K562 (cell line): ENCODE results near the gene PAFAH1B2. TPM values are rescaled to one million over a fixed set of nuclear protein-coding genes. Genes with fewer than 3 reads are reported as not detected.

Experiments used
- ATF6 ChIP-seq: sonication (generic); formaldehyde crosslinking; IDR thresholded peaks from 2 replicates; pipeline ENCODE4 v1.4.0; 2020; ENCODE audit warnings: mild to moderate bottlenecking, missing genetic modification reagents
- POLR3G ChIP-seq: IDR thresholded peaks from 2 replicates; pipeline ENCODE4 v1.6.1; 2011; ENCODE audit not compliant: insufficient read length, insufficient replicate concordance; ENCODE audit errors: extremely low read depth
- RBM14 ChIP-seq: fragments of 200-400 bp; formaldehyde crosslinking; IDR thresholded peaks from 2 replicates; pipeline ENCODE4 v1.6.1; 2018; ENCODE audit warnings: low read depth, mild to moderate bottlenecking, low read length, moderate library complexity, borderline replicate concordance; ENCODE audit not compliant: insufficient read depth
- THRB ChIP-seq: fragments of 450-650 bp; formaldehyde crosslinking; conservative IDR thresholded peaks from 2 replicates; pipeline ENCODE4 v1.4.0; 2022; ENCODE audit warnings: mild to moderate bottlenecking, missing genetic modification characterization
- ZNF696 ChIP-seq: fragments of 250-450 bp; sonication (Bioruptor Pico); conservative IDR thresholded peaks from 2 replicates; pipeline ENCODE4 v1.4.0; 2020; ENCODE audit warnings: mild to moderate bottlenecking, moderate library complexity
- polyA plus RNA-seq, 8 experiments: library from polyadenylated mRNA; depleted of rRNA in 4 of 8; stranded (reverse) in 5 of 8; unstranded in 3 of 8; fragments of >200 nt; fragmentation: Nextera tagmentation in 2 of 8; fragmentation: Illumina TruSeq in 1 of 8; extraction: Ambion mirVana in 2 of 8; extraction: Trizol in 1 of 8; gene quantifications; 2 replicates each; pipeline versions ENCODE4 v1.2.1 to v1.2.3, GENCODE V29; 2011 to 2014; ENCODE audit warnings: inconsistent platforms in 1 of 8, missing spikeins in 1 of 8
- total RNA-seq, 7 experiments: library from RNA; depleted of rRNA in 6 of 7; stranded (reverse); fragments of >200 nt in 6 of 7; fragmentation: Illumina TruSeq in 2 of 7; extraction: Trizol in 2 of 7; gene quantifications; 2 replicates each; pipeline versions ENCODE4 v1.2.1 to v1.2.3, GENCODE V29; 2011 to 2021; ENCODE audit warnings: low replicate concordance in 1 of 7

The PAFAH1B2 gene
- total and polyA plus RNA-seq, 9 of the 15 experiments (the other 6 are each of a cell fraction or from before 2014, with no cell fraction given), result 27.8 to 94.7 (median 64.9) TPM

DNA sequence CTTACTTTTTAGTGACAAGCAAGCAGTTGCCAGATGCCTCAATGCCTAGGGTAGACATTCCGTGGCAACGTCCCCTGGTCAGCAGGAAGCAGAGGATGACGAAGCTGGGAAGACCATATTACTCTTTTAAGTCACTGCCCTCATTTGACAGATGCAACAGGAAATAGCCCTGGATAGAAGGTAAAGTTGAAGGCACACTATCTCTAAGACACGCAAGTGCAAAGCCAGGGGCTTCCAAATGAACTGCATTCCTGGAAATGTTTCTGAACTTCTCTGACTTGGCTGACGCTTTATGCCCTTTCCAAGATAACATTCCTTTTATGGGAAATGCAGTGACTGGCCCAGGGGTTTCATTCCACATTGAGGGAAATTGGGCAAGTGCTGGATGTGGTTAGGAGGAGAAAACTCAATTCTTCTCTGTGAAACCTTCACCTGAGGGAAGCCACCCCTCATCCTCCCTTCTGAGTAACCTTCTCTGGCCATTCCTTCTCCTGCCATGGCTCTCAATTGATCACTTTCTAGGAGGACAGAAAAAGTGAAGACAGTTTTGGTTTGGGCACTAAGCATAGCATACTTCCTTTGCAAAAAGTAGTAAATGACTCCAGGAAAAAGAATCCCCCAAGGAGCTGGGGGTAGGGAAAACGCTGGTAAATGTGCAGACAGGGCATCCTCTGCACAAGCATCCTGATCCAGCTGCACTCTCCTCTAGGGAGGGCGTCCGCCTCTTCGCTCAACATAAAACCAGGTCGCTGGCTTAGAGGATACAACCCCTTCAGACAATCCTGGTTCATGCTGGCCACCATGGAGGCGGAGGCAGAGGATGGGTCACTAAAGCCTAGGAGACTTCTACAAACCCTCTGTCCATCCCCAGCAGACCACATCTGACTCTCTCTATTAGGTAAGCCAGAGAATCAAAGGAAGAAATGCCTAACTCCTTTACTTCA is 73.3 kb downstream of the PAFAH1B2 start (continued):
- TF ChIP-seq THRB (CRISPR knock-in tag) (no peak), ZNF696 (no peak), RBM14 (no peak), POLR3G (no peak), ATF6 (CRISPR knock-in tag) (no peak)
